C1 segment of cervical spinal cord (tissue), 14 donors: ENCODE results near the gene KLHDC9.
"Not testable (repeated sequence)": the region's sequence is repeated elsewhere in the genome, so short reads cannot be mapped to it uniquely, and the experiment has no call there.

Experiments used
- DNase-seq, 14 donors: peaks; one replicate each; lab custom pipeline; 2025; lab: John Stamatoyannopoulos, UW

The KLHDC9 gene, protein sequence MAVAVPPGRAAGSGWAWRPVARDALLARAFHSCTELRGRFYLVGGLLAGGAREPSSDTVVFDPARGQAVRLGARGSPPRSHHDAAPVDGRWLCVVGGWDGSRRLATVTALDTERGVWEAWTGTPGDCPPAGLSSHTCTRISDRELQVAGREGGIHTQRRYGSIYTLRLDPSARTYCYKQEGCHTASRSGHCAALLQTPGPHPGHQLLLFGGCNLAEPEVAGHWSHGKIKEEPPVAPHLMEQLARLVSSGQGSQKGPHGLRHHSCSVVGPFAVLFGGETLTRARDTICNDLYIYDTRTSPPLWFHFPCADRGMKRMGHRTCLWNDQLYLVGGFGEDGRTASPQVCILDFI

GRCh38 chr1:161098210-161099068 lies at the start of gene KLHDC9:
Gene KLHDC9 (plus strand): TSS chr1:161098361. CDS start chr1:161098536, 175 bp downstream.
- DNase-seq = peak in 12 of 14 donors; percentile 13 to 87 (median 74)

DNA sequence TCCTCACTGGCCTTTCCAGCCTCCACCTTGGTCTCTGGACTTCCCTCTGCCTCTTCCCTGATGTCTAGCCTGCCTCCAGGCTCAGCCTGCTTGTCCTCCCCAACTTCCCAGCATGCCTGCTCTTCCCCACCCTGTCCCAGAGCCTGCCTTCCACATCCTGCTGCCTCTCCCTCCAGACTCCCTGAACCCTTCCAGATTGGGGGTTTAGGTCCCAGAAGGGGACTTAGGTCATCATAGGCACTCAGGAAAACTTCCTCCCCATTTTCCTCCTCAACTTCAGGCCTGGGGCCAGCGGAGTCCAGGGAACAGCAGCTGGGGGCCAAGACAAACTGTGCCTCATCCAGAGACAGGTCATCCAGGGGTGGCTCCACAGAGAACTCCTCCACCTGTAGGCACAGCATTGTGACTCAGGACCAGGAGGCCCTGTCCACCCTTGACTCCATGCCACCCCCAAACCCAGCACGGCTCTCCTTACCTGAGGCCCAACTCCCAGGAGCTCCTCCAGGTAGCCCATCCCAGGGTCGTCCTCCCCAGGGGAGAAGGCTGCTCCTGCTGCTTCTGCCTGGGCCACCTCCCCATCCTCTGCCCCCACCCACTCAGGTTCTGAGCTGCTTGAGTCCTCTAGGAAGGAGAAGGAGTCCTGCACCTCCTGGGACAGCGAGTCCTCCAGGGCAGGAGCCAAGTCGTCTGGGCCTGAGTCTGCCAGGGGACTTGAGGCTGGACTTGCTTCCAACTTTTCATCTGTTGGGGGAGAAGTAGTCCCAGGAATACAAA lies 49.0 kb upstream of the KLHDC9 start:
- no peak for DNase-seq

GRCh38 chr1:161051219-161051618 lies 46.9 kb upstream of the KLHDC9 start:
- DNase-seq = no peak

GRCh38 chr1:161052899-161053298 lies 45.3 kb upstream of the KLHDC9 start:
- no peak for DNase-seq

GRCh38 chr1:161054232-161054631 lies 43.9 kb upstream of the KLHDC9 start:
- no peak for DNase-seq

GRCh38 chr1:161054805-161055204 lies 43.4 kb upstream of the KLHDC9 start:
- DNase-seq = no peak

- no peak for DNase-seq
Measured at GRCh38 chr1:161059293-161059692, 38.9 kb upstream of the KLHDC9 start.

GRCh38 chr1:161061419-161061818 lies 36.7 kb upstream of the KLHDC9 start:
- no peak for DNase-seq

GRCh38 chr1:161063936-161064335 lies 34.2 kb upstream of the KLHDC9 start:
- not testable (repeated sequence) for DNase-seq

- not testable (repeated sequence) for DNase-seq
Measured at GRCh38 chr1:161065681-161066080, 32.5 kb upstream of the KLHDC9 start.

GRCh38 chr1:161066694-161067093 lies 31.5 kb upstream of the KLHDC9 start:
- no peak for DNase-seq

DNA sequence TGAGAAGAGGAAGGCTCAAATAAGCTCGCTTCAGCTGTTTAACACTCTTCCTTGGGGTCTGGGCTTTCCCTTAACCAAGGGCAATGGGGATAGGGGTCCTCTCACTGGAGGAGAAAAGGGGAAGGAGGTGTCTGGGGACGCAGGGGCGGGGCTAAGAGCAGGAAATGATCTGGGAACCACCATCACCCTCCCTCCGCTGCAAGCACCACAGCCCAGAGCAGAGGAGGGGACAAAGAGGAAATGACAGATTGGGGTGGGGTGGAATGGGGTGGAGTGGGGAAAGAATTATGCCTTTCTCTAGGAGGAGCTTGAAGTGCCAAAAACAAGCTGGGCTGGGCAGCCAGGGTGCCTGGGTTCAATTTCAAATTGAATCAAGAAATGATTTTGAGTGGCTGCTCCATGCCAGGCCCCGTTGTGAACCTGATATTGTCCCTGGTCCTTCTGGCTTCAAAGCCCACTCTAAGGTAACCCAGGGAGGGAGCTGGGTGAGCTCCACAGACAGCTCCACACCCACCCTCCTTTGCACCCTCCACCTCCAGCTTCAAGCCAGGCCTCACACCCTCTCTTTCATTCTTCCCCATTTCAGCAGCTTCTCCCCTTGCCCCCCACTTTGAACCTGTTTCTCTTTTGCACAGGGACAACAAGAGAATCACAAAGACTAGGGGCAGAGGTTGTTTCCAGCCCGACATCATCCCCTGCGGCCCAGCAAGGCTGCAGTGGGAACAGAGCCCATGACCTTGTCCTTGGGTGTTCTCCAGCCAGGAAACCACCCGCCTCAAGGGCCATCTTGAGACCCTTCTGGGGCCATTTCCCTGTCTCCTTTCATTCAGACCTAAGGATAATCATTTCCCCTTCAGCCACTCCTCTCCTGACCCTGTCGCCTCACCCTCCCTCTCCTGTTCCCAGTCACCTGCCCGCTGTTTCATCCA lies 29.6 kb upstream of the KLHDC9 start:
- DNase-seq = peak in 8 of 14 donors; percentile 6 to 62 (median 36)

DNA sequence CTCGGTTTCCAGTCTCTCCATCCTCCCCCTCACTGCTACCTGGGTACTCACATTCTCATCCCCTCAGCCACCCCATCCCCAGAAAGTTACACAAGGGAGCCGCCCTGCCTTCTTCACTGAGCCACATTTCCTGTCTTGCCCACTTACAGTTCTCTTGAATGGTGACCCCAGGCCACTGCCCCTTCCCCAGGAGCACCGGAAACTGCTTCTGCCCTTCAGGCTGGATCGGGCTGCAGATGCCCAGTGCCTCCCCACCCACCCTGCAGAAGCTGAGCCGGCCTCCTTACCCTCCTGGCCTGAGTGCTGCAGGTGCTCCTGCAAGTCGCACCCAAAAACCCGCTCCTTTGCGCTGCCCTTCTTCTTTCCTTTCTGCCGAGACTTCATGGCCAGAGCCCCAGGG lies 28.9 kb upstream of the KLHDC9 start:
- DNase-seq = no peak

- DNase-seq = peak in 11 of 14 donors; percentile 5 to 68 (median 55)
Measured at GRCh38 chr1:161069731-161070270, 28.4 kb upstream of the KLHDC9 start, which contains the start of gene ARHGAP30. Gene ARHGAP30 (minus strand): TSS chr1:161069891. CDS start chr1:161069624, 267 bp downstream.

GRCh38 chr1:161070761-161071160 lies 27.4 kb upstream of the KLHDC9 start:
- DNase-seq = no peak

- peak in 2 of 14 donors; percentile 1 to 5 for DNase-seq
Measured at GRCh38 chr1:161071886-161072371, 26.2 kb upstream of the KLHDC9 start.

GRCh38 chr1:161072751-161073449 lies 25.3 kb upstream of the KLHDC9 start:
- DNase-seq = no peak

- no peak for DNase-seq
Measured at GRCh38 chr1:161073474-161074121, 24.6 kb upstream of the KLHDC9 start.
